ENCODE results near the gene TTC28.

Gene TTC28

DNA sequence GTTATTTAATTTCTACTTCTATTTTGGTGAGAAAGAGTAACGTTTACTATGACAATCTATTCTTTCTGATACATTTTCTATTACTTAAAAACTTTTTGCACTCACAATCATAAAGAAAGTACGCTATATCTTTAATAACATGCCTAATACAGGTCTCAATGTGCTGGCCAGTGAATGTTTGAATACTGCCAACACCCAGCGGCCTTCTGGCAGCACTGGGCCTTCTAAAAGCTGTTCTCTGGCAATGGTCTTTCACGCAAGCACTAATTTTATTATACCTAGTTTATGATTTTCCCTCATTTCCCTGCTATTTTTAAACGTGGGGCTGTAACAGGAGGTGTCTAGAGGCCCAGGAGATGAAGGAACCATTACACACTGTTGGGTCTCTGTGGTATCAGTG is 410.8 kb downstream of the TTC28 start:
- no peak for DNase-seq (ENCODE audit: low spot score)

DNA sequence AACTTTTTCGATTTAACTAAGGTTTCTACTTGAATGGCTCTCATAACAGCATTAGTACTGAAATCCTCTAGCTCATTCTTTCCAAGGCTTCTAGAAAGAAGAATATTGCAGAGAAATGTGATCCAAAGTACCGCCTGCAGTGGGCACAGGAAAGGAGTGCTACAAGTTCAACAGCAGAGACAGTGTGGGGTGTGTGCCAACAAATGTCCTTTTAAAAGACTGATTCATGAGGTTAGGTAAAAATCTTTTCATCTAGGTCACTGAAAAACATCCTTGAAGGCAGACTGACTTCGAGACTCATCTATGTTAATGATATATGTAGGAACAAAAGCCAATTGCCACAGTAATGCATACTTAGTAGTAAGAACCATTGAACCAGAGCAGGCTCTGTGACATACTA is 411.5 kb downstream of the TTC28 start:
- no peak for DNase-seq (ENCODE audit: low spot score)

GRCh38 chr22:28260619-28261018 is 419.0 kb downstream of the TTC28 start:
- no peak for DNase-seq (ENCODE audit: low spot score)

DNA sequence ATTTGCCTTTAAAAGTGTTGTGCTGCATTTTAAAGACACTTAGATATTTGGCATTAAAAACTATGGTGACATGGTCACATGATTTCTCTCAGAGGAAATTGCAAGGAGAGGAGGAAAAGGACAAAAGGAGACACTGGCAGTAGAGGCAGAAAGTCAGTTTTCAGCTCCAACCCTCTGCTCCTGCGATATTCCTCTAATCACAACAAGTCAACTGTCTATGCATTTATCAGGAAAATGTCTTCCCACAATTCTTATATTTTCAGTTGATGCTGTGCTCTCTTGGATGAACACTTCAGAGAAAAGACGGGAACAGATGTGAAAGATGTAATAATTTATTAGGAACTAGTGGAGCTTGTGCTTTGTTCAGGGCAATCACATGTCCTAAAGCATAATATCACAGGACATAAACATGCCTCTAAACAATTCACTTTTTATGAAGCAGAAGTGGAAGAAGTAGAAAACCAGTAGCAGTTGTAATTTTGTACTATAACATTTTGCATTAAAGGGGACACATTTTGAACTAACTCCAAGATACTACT is 419.8 kb downstream of the TTC28 start:
- DNase-seq (ENCODE audit: low spot score), result no peak

- DNase-seq (ENCODE audit: low spot score), result no peak
Measured at GRCh38 chr22:28254396-28254795, 425.2 kb downstream of the TTC28 start.

- DNase-seq (ENCODE audit: low spot score), result no peak
Measured at GRCh38 chr22:28252539-28252938, 427.1 kb downstream of the TTC28 start.

DNA sequence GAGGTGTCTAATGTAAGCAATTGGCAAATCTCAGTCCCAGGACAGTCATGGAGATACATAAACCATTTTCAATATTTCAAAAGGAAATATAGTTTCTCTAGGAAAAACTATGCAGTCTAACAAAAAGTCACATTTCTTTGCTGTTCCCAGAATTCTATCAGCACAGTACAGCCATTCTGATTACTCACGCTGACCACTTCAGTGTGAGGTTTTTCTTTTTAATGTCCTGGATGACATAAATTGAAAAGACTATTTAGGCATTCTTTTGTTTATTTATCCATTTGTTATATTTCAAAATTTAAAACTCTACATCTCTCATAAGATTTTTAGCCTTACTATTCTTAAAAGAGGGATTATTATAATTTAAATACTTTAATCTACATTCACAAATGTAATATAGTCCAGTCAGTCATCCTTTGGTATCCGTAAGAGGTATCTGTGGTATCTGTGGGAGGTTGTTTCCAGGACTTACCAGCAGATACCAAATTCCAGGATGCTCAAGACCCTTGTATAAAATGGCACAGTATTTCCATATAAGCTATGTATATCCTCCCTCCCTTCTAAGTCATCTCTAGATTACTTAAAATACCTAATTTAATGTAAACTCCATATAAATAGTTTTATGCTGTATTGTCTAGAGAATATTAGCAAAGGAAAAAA is 429.5 kb downstream of the TTC28 start:
- no peak for DNase-seq (ENCODE audit: low spot score)

GRCh38 chr22:28249402-28249801 is 430.2 kb downstream of the TTC28 start:
- no peak for DNase-seq (ENCODE audit: low spot score)

DNA sequence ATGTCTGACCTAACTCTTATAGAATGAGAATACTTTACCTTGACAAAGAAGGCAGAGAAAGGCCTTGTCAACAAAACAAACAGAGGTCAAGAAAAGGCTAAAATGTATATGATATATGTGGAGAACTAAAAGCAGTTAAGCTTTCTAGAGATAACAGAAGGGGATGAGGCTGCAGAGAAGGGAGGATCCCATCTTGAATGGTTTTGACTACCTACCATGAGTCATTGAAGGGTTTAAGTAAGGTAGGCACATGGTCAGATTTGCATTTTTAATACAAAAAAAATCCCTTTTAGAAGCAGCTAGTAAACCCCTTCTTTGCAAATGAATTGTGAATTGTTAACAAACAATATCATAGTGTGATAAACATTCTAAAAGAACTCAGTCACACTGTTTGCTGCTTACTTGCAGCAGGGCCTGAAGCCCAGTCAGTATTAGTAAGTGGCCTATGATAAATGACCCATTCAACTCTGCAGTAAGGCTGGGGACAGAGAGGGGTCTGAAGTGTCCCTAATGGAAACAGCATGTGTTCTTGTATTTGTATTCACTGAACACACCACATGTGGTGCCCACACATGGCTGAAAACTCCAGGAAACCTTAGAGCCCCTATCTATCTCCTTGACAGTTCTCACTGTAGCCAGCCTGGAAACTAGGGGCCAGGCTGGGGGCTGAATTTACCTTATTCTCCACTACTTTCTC is 431.8 kb downstream of the TTC28 start:
- no peak for DNase-seq (ENCODE audit: low spot score)

DNA sequence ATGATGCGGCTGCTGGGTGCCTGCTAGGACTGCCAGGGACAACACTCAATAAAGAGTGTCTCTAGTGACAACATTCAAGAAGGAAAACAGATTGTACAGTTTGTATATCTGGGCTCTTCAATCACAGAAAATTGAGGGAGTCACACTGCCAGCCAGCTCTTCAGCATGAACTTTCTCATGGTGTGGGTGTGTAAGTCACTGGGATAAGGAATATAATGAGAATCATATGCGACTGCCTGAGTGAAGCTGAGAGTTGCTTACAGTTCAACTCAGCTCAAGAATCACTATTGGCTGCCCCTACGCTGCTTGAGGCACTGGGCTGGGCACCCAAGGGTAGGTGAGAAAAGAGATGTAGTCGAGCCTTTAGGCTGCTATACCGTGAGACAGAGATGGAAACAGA is 432.5 kb downstream of the TTC28 start:
- DNase-seq (ENCODE audit: low spot score), result no peak

DNA sequence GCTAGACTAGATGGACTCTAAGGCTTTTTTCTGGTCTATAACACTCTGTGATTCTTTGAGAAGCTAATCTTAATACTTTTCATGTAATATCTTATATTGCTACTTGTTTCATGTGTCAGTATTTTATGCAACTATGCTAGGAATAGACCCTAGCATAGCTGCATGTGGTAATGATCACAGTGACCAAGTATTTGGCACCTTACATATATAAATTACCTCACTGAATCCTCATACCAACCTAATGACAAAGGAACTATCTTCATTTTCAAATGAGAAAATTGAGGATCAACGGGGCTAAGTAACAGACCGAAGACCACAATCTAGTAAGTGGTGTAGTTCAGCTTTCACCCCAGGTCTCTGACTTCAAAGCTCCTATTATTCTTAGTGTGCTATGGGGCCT is 433.2 kb downstream of the TTC28 start:
- DNase-seq (ENCODE audit: low spot score), result no peak

DNA sequence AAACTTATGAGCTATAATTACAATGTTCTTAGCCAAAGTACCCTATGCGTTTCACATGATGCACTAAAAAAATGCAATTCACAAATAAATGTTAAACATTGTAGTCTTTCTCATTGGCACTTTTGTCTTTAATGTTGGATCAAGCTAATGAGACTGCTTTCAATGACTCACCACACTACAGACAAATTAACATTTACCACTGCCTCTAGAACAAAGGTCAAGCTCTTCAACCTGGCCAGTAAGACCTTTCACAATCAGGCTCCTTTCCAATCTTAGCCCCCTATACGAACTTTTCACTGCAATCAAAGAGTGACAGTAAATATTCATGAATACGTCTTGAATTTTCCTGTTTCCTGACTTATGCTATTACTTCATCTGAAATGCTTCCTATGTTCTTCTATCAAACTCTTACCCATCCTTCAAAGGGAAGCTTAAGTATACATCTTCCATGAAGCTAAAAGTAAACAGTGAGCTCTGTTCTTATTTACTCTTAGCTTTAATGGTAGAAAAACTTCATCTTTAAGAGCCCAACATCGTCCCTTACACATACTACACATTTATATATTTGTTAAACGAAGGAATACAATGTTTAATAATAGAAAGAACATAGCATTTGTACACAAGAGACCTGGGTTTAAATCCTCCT is 433.9 kb downstream of the TTC28 start:
- DNase-seq (ENCODE audit: low spot score), result peak; percentile 6

DNA sequence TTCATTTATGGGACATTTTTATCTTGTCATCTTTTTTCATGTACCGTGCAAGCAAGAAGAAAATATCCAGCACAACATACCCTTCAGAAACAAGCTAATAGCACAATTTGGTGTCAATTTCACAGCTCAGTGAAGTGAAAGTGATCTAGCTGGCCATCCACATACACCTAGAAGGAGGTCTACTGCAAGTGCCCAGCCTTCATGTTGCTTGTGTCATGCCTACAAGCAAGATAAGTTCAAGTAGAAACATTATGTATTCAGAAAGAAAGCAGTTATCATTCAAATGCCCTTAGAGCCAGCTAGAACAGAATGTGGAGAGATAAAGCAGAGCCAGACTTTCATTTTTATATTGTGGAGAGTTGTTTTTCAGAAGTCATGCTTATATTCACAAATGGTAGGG is 434.9 kb downstream of the TTC28 start:
- no peak for DNase-seq (ENCODE audit: low spot score)

- DNase-seq (ENCODE audit: low spot score), result no peak
Measured at GRCh38 chr22:28243539-28243938, 436.1 kb downstream of the TTC28 start.

- no peak for DNase-seq (ENCODE audit: low spot score)
Measured at GRCh38 chr22:28241656-28242290, 437.9 kb downstream of the TTC28 start.

GRCh38 chr22:28239941-28240340 is 439.7 kb downstream of the TTC28 start:
- no peak for DNase-seq (ENCODE audit: low spot score)

- DNase-seq (ENCODE audit: low spot score), result no peak
Measured at GRCh38 chr22:28237783-28238182, 441.9 kb downstream of the TTC28 start.

DNA sequence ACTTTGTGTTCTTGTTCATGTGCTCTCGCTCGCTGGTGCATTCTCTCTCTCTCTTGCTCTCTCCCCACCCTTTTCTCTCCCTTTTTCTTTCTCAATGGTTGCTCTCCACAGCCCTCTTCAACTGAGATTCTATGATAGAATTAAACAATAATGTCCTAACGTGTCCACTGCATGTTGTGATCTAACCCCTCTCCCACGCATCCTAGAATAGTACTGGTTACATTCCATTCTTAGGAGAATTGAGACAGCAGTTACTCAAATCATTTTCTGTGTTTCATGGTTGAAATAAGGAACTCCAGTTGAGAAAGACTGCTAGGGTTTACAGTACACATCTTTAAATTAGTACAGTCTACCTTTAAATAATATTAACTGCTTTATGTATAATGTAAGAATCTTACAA is 442.5 kb downstream of the TTC28 start:
- no peak for DNase-seq (ENCODE audit: low spot score)

DNA sequence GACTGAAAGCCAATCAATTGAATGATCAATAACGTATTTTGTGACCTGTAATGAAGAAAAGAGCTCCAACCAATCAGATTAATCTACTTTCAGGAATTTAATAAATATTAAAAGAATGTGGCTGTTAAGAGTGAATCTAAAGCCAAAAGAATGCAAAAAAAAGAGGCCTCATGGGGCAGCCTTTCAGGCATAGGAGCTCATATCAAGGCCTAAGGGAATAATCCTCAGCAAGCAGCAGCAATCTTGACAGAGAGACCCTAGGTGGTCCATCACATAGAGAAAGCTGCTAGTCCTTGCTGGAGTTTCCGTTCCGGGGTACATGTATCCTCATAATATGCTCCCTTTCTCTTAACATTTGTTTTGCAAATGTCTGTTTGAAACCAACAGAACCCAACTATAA is 447.4 kb downstream of the TTC28 start:
- DNase-seq (ENCODE audit: low spot score), result no peak

DNA sequence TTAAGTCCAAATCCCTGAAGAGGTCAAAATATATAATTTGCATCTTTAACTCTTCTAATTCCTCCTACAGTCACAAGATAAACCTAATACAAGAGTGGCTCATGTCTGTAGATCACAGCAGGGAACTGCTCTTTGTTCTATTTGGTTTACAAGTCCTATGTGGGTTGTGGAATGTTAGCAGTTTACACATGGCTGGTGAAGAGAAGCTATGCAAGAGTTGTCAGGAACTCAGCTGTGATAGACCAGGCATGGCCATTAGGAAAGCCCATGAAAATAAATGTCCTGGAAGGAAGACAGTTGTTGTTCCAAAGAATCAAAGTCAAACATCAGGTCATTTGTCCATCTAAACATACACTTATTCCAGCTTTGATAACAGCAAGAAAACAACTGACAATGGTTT is 448.2 kb downstream of the TTC28 start:
- DNase-seq (ENCODE audit: low spot score), result peak; percentile 36

GRCh38 chr22:28230671-28231070 is 449.0 kb downstream of the TTC28 start:
- DNase-seq (ENCODE audit: low spot score), result no peak

GRCh38 chr22:28229566-28230485 is 449.8 kb downstream of the TTC28 start:
- DNase-seq (ENCODE audit: low spot score), result no peak

Measured in HuH-7 (cell line).